Upper lobe of left lung (tissue), 6 donors: ENCODE measurements around the gene NAE1. TPM values are rescaled to one million over a fixed set of nuclear protein-coding genes. Genes with fewer than 3 reads are reported as not detected.
A peak's percentile ranks its signal among the peaks of the same experiment; 100 is the strongest.

Experiments used
- ATAC-seq, 2 donors: fragments of 200-7000 bp; cut with Tn5 transposase; one replicate each; pipeline ENCODE4 v1.9.1; 2022; ENCODE audit warnings: mild to moderate bottlenecking in 2 of 2, moderate library complexity in 2 of 2; ENCODE audit not compliant: low FRiP score in 2 of 2
- DNase-seq, 2 donors: peaks; one replicate each; pipeline ENCODE4 v3.0.0-alpha.2; 2019 to 2020
- H3K27ac ChIP-seq, 4 donors: fragments of 200-600 bp; sonication (generic); one replicate each; pipeline ENCODE4 v1.5.1; 2016 to 2019
- H3K27me3 ChIP-seq, 4 donors: fragments of 200-600 bp; sonication (generic); one replicate each; pipeline ENCODE4 v1.5.1; 2017 to 2019
- H3K36me3 ChIP-seq, 4 donors: fragments of 200-600 bp; sonication (generic); one replicate each; pipeline ENCODE4 v1.5.1; 2016 to 2019
- H3K4me1 ChIP-seq, 4 donors: fragments of 200-600 bp; sonication (generic); one replicate each; pipeline ENCODE4 v1.5.1; 2018 to 2019
- H3K4me3 ChIP-seq, 4 donors: fragments of 200-600 bp; sonication (generic); one replicate each; pipeline ENCODE4 v1.5.1; 2017 to 2019; ENCODE audit warnings: mild to moderate bottlenecking in 2 of 4, moderate library complexity in 1 of 4
- H3K9me3 ChIP-seq, 4 donors: fragments of 200-600 bp; sonication (generic); one replicate each; pipeline ENCODE4 v1.5.1; 2018 to 2019
- CTCF ChIP-seq, 6 experiments: fragments of 450-650 bp in 4 of 6; fragments of 200-600 bp in 2 of 6; sonication (generic) in 2 of 6; IDR thresholded peaks; one replicate each; pipeline ENCODE4 v1.5.1; 2016 to 2019; ENCODE audit warnings: antibody characterized with exemption in 6 of 6
- EP300 ChIP-seq, 4 donors: sonication (generic); formaldehyde crosslinking; IDR thresholded peaks; one replicate each; pipeline ENCODE4 v1.5.1; 2017; ENCODE audit warnings: antibody characterized with exemption in 4 of 4, control low read depth in 2 of 4
- POLR2A ChIP-seq, 4 donors: fragments of 450-650 bp; IDR thresholded peaks; one replicate each; pipeline ENCODE4 v1.5.1; 2016 to 2017; ENCODE audit warnings: antibody characterized with exemption in 4 of 4, mild to moderate bottlenecking in 2 of 4
- POLR2AphosphoS5 ChIP-seq, 2 donors: sonication (generic); formaldehyde crosslinking; IDR thresholded peaks; one replicate each; pipeline ENCODE4 v1.5.1; 2017; ENCODE audit warnings: antibody characterized with exemption in 2 of 2
- WGBS, 2 donors: methylation state at CpG; one replicate each; pipeline ENCODE4 v1.1.5; 2017 to 2018; 5-methylcytosine and 5-hydroxymethylcytosine counted together
- total RNA-seq, 6 donors: library from RNA; depleted of rRNA in 4 of 6; stranded (reverse); fragments of >200 nt in 4 of 6; gene quantifications; one replicate each; pipeline versions ENCODE4 v1.1.0 to v1.2.1, GENCODE V29; 2016 to 2021
- donor health status: DM: no; HTN: no; CAD: no; lungs with moderate emphysema.
- donor health status: DM: no; HTN: yes; CAD: no; lungs with severe emphysema.

The NAE1 gene
- total RNA-seq, 6 donors from 2014 or later = 12.9 to 48.7 (median 34.0) TPM

- no peaks in the 10 kb centered on the region for H3K9me3 ChIP-seq
- ATAC-seq (no peak), DNase-seq (no peak)
- 91 to 96% methylated on average over 6 to 8 of the region's 8 CpGs for WGBS, 2 donors
- H3K36me3 ChIP-seq = no peaks in the 10 kb centered on the region
- TF ChIP-seq POLR2AphosphoS5 (IDR thresholded peaks at IDR 0.05) = no peak
- TF ChIP-seq POLR2A (IDR thresholded peaks at IDR 0.05) = no peak
- no peak for TF ChIP-seq CTCF (IDR thresholded peaks at IDR 0.05)
- no peak for TF ChIP-seq EP300 (IDR thresholded peaks at IDR 0.05)
- H3K4me3 ChIP-seq = no peak overlapping the region
- peaks cover 0 to 10% (median 0%) of the 10 kb centered on the region in 4 donors for H3K4me1 ChIP-seq
- no peak overlapping the region for H3K27ac ChIP-seq
- no peaks in the 10 kb centered on the region for H3K27me3 ChIP-seq
Measured at GRCh38 chr16:66862023-66862520, 31.3 kb upstream of the NAE1 start.

- Histone ChIP-seq H3K27ac (no peak overlapping the region), H3K27me3 (no peaks in the 10 kb centered on the region), H3K36me3 (no peaks in the 10 kb centered on the region), H3K4me3 (no peak overlapping the region), H3K4me1 (peaks cover 0 to 10% (median 0%) of the 10 kb centered on the region in 4 donors), H3K9me3 (no peaks in the 10 kb centered on the region)
- no peak for ATAC-seq
- WGBS, 2 donors = 80 to 90% methylated on average over 2 to 3 of the region's 3 CpGs
- TF ChIP-seq EP300 (IDR thresholded peaks at IDR 0.05) (no peak), POLR2AphosphoS5 (IDR thresholded peaks at IDR 0.05) (no peak), CTCF (IDR thresholded peaks at IDR 0.05) (no peak), POLR2A (IDR thresholded peaks at IDR 0.05) (no peak)
- no peak for DNase-seq
Measured at GRCh38 chr16:66859397-66860068, 28.8 kb upstream of the NAE1 start.

GRCh38 chr16:66858740-66859396, 28.1 kb upstream of the NAE1 start:
- Histone ChIP-seq H3K36me3 (no peaks in the 10 kb centered on the region), H3K4me3 (no peak overlapping the region), H3K9me3 (no peaks in the 10 kb centered on the region), H3K4me1 (peaks cover 0 to 10% (median 0%) of the 10 kb centered on the region in 4 donors), H3K27me3 (no peaks in the 10 kb centered on the region), H3K27ac (no peak overlapping the region)
- TF ChIP-seq CTCF (IDR thresholded peaks at IDR 0.05) (no peak), EP300 (IDR thresholded peaks at IDR 0.05) (no peak), POLR2A (IDR thresholded peaks at IDR 0.05) (no peak), POLR2AphosphoS5 (IDR thresholded peaks at IDR 0.05) (no peak)
- DNase-seq (peak in 1 of 2 donors; percentile 85), ATAC-seq (peak; percentile 18 to 42)
- WGBS, 2 donors = 40 to 47% methylated on average over 4 of the region's 4 CpGs

- Histone ChIP-seq H3K9me3 (no peaks in the 10 kb centered on the region), H3K4me1 (peaks cover 0 to 10% (median 0%) of the 10 kb centered on the region in 4 donors), H3K27ac (no peak overlapping the region), H3K36me3 (no peaks in the 10 kb centered on the region), H3K4me3 (no peak overlapping the region), H3K27me3 (no peaks in the 10 kb centered on the region)
- 76 to 78% methylated on average over 6 of the region's 6 CpGs for WGBS, 2 donors
- TF ChIP-seq POLR2A (IDR thresholded peaks at IDR 0.05) (no peak), CTCF (IDR thresholded peaks at IDR 0.05) (no peak), POLR2AphosphoS5 (IDR thresholded peaks at IDR 0.05) (no peak), EP300 (IDR thresholded peaks at IDR 0.05) (no peak)
- DNase-seq (no peak), ATAC-seq (no peak)
Measured at GRCh38 chr16:66857437-66857836, 26.7 kb upstream of the NAE1 start.
